ENCODE measurements around the gene MBNL2.

DNA sequence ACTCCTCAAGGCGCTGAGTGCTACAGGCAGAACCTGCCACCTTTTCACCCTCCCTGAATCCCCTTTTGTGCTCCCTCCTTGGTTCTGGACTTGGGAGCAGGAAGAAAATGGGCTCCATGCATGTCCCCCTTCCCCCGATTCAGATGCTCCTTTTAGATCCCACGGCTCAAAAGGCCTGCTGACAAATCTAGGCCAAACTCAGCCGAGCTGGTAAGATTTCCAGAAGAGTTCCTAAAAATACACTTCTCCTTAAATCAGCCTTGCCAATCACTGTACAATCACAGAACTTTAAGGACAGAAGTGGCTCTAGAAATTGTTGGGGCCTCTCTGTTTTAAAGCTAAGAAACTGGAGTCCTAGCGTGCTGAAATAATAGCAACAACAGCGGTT is 37.3 kb downstream of the MBNL2 start:
- no peak for TF ChIP-seq EZH2 (IDR thresholded peaks at IDR 0.05; ENCODE audit: insufficient read depth, poor library complexity, severe bottlenecking)
- TF ChIP-seq EZH2phosphoT487 (IDR thresholded peaks at IDR 0.05; ENCODE audit: insufficient read depth, low read depth): no peak
